ENCODE data around the gene NR4A1.

GRCh38 chr12:52056801-52057637 is 5.8 kb downstream of the NR4A1 start:
- TF ChIP-seq SUZ12 (IDR thresholded peaks at IDR 0.05; ENCODE audit: extremely low read depth, insufficient read depth, insufficient read length) (no peak), ZNF274 (IDR thresholded peaks at IDR 0.05; ENCODE audit: low read depth, low read length) (no peak), YY1 (IDR thresholded peaks at IDR 0.05; ENCODE audit: insufficient read depth, insufficient read length) (no peak)

Measured in NT2/D1 (cell line).